ENCODE measurements around the gene GAL3ST3. TPM values are rescaled to one million over a fixed set of nuclear protein-coding genes. Genes with fewer than 3 reads are reported as not detected.
A peak's percentile ranks its signal among the peaks of the same experiment; 100 is the strongest.
"Not testable (repeated sequence)": the region's sequence is repeated elsewhere in the genome, so short reads cannot be mapped to it uniquely, and the experiment has no call there.

Gene GAL3ST3
- not detected for total RNA-seq (2013)
- polyA plus RNA-seq (not detected), polyA minus RNA-seq (not detected in 2 replicates), total RNA-seq (0 to 0.59 (median 0.03) reads per million in 11 experiments)

DNA sequence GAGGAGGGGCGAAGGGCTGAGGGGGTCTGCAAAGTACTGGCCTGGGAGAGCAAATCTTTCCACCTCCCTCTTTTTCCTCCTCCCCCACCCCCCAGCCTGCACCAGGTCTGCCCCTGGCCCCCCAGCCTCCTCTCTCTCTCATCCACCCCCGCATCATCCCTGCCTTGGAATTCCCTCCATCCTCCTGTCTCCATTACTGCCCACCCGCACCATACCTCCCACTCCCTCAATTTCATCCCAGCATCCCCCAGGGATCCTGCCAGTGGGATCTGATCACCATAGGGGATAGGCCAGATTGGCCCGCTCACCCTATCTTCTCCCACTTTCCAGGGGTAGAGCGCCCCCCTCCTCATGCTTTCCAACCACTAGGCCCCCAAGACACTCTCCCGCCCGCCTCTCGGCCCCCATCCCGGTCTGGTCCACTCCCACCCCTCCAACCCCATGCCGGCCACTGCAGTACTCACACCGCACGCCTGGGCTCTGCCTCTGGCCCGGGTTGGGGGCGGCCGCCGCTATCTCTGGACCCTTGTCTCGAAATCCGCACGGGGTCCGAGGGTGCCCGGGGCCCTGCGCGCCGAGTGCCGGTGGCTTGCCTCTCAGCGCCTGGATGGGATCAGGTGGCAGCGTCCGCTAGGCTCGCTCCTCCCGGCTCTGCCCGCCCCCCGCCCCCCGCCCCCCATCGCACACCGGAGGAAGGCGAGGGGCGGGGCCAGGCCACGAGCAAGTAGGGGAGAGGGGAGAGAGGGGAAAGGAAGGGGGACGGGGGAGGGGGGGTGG, at the start of gene GAL3ST3:
Gene GAL3ST3 (minus strand): TSS at position 615 of the 777 bp plus-strand sequence. CDS start 3,746 bp downstream, outside the sequence.
- intact Hi-C loops (cut with micrococcal nuclease): no loop called here
- Histone ChIP-seq H2AFZ (ENCODE audit: insufficient read depth, low read depth, low read length, poor library complexity, severe bottlenecking) (no peak within 1 kb of the TSS), H3K79me2 (ENCODE audit: insufficient read depth, low read length) (peaks cover 16% of the 10 kb centered on the region), H3K9ac (ENCODE audit: insufficient read depth, low read length, poor library complexity, severe bottlenecking) (no peak within 1 kb of the TSS), H3K36me3 (replicated peaks in 1 of 2; ENCODE audit: control insufficient read depth in 1 of 2, insufficient read depth in 2 of 2, low read length in 2 of 2) (no peaks in the 10 kb centered on the region), H3K4me3 (replicated peaks in 1 of 3; ENCODE audit: low read depth in 2 of 3, low read length in 3 of 3) (no peak within 1 kb of the TSS), H4K20me1 (ENCODE audit: insufficient read depth, low read length) (peaks cover 5% of the 10 kb centered on the region), H3K27me3 (ENCODE audit: control insufficient read depth in 2 of 2, insufficient read depth in 2 of 2, low read length in 2 of 2) (peaks cover 2 to 19% of the 10 kb centered on the region in 2 donors), H3K9me3 (replicated peaks in 1 of 2; ENCODE audit: control insufficient read depth in 1 of 2, insufficient read depth in 1 of 2, low read length in 2 of 2) (no peaks in the 10 kb centered on the region), H3K4me2 (replicated peaks; ENCODE audit: extremely low read depth, low read length, poor library complexity, severe bottlenecking) (no peak within 1 kb of the TSS), H3K27ac (ENCODE audit: low read depth in 1 of 2, low read length in 2 of 2) (no peak within 1 kb of the TSS), H3K4me1 (ENCODE audit: control insufficient read depth in 1 of 2, insufficient read depth in 2 of 2, low read length in 2 of 2) (peaks cover 16 to 26% of the 10 kb centered on the region in 2 donors)
- Mint-ChIP-seq H3K36me3 (peaks cover 6 to 7% of the 10 kb centered on the region in 2 donors), H3K27me3 (ENCODE audit: low read depth in 3 of 3) (peaks cover 18 to 31% (median 27%) of the 10 kb centered on the region in 3 donors), H3K27ac (peak within 1 kb of the TSS in 1 of 7 donors; percentile 21), H3K4me1 (peaks cover 28% of the 10 kb centered on the region), H3K4me3 (peak within 1 kb of the TSS in 1 of 2 donors; percentile 62), H3K9me3 (peaks cover 0 to 4% (median 0%) of the 10 kb centered on the region in 7 donors)
- TF ChIP-seq, protein P1, sequence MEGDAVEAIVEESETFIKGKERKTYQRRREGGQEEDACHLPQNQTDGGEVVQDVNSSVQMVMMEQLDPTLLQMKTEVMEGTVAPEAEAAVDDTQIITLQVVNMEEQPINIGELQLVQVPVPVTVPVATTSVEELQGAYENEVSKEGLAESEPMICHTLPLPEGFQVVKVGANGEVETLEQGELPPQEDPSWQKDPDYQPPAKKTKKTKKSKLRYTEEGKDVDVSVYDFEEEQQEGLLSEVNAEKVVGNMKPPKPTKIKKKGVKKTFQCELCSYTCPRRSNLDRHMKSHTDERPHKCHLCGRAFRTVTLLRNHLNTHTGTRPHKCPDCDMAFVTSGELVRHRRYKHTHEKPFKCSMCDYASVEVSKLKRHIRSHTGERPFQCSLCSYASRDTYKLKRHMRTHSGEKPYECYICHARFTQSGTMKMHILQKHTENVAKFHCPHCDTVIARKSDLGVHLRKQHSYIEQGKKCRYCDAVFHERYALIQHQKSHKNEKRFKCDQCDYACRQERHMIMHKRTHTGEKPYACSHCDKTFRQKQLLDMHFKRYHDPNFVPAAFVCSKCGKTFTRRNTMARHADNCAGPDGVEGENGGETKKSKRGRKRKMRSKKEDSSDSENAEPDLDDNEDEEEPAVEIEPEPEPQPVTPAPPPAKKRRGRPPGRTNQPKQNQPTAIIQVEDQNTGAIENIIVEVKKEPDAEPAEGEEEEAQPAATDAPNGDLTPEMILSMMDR (IDR thresholded peaks at IDR 0.05): no peak
- DNase-seq: no peak
- 17% methylated on average over 22 of the region's 39 CpGs for WGBS (ENCODE audit: insufficient coverage)

DNA sequence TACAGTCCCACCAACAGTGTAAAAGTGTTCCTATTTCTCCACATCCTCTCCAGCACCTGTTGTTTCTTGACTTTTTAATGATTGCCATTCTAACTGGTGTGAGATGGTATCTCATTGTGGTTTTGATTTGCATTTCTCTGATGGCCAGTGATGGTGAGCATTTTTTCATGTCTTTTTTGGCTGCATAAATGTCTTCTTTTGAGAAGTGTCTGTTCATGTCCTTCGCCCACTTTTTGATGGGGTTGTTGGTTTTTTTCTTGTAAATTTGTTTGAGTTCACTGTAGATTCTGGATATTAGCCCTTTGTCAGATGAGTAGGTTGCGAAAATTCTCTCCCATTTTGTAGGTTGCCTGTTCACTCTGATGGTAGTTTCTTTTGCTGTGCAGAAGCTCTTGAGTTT, 43.2 kb upstream of the GAL3ST3 start:
- H3K27me3 ChIP-seq (ENCODE audit: control insufficient read depth in 2 of 2, insufficient read depth in 2 of 2, low read length in 2 of 2); H3K36me3 Mint-ChIP-seq; H3K27me3 Mint-ChIP-seq (ENCODE audit: low read depth in 3 of 3); H3K27ac ChIP-seq (ENCODE audit: low read depth in 1 of 2, low read length in 2 of 2); H3K4me1 ChIP-seq (ENCODE audit: control insufficient read depth in 1 of 2, insufficient read depth in 2 of 2, low read length in 2 of 2); H3K9ac ChIP-seq (ENCODE audit: insufficient read depth, low read length, poor library complexity, severe bottlenecking); DNase-seq; H3K4me3 Mint-ChIP-seq; H2AFZ ChIP-seq (ENCODE audit: insufficient read depth, low read depth, low read length, poor library complexity, severe bottlenecking); H3K36me3 ChIP-seq (replicated peaks in 1 of 2; ENCODE audit: control insufficient read depth in 1 of 2, insufficient read depth in 2 of 2, low read length in 2 of 2); H3K4me1 Mint-ChIP-seq; H3K4me2 ChIP-seq (replicated peaks; ENCODE audit: extremely low read depth, low read length, poor library complexity, severe bottlenecking); H3K9me3 Mint-ChIP-seq; H3K9me3 ChIP-seq (replicated peaks in 1 of 2; ENCODE audit: control insufficient read depth in 1 of 2, insufficient read depth in 1 of 2, low read length in 2 of 2); H3K4me3 ChIP-seq (replicated peaks in 1 of 3; ENCODE audit: low read depth in 2 of 3, low read length in 3 of 3); H3K27ac Mint-ChIP-seq; intact Hi-C loops (cut with micrococcal nuclease): not testable (repeated sequence)
- WGBS (ENCODE audit: insufficient coverage): no CpG with 5 or more reads among the region's 2 CpGs
- H3K79me2 ChIP-seq (ENCODE audit: insufficient read depth, low read length): peaks cover 41% of the 10 kb centered on the region
- H4K20me1 ChIP-seq (ENCODE audit: insufficient read depth, low read length): peaks cover 21% of the 10 kb centered on the region
